Airway epithelial cell (primary cell): ENCODE measurements around the gene TRIM10. TPM values are rescaled to one million over a fixed set of nuclear protein-coding genes. Genes with fewer than 3 reads are reported as not detected.

Experiments used
- total RNA-seq: library from RNA; depleted of rRNA; stranded (reverse); fragments of >200 nt; gene quantifications from 2 replicates; pipeline ENCODE4 v1.2.3, GENCODE V29; 2015

TRIM10 gene
- not detected in 2 replicates for total RNA-seq

GRCh38 chr6:30160785-30161531, at the start of gene TRIM10:
TSS of gene TRIM10 (minus strand) at chr6:30161211. CDS start at chr6:30160858, 353 bp downstream.

GRCh38 chr6:30163090-30163917, 2.3 kb upstream of the TRIM10 start, which contains the start of gene TRIM15:
TSS of gene TRIM15 (plus strand) at chr6:30163546. CDS start at chr6:30163685, 139 bp downstream.

GRCh38 chr6:30135757-30136156, 25.3 kb downstream of the TRIM10 start, which contains the start of gene TRIM40:
TSS of gene TRIM40 (plus strand) at chr6:30136140. CDS start at chr6:30137037, 897 bp downstream.

GRCh38 chr6:30113003-30113759, 47.8 kb downstream of the TRIM10 start, which contains the start of gene TRIM31:
TSS of gene TRIM31 (minus strand) at chr6:30113090. CDS start at chr6:30112805, 285 bp downstream.

Other genes with a start within 250 kb of the TRIM10 start
- gene HLA-A, start 218.7 kb downstream of the TRIM10 start, total RNA-seq, result 174 and 178 TPM in 2 replicates
- gene POLR1H, start 99.9 kb downstream of the TRIM10 start, total RNA-seq, result 34.3 and 54.7 TPM in 2 replicates
- gene PPP1R11, start 94.0 kb downstream of the TRIM10 start, total RNA-seq, result 36.7 and 39.9 TPM in 2 replicates
- gene RNF39, start 85.4 kb downstream of the TRIM10 start, total RNA-seq, result 3.3 and 4.9 TPM in 2 replicates
- 0.05 TPM in 1 of 2 replicates, not detected in the other for gene TRIM31, start 48.1 kb downstream of the TRIM10 start, total RNA-seq
- not detected in 2 replicates for gene TRIM40, start 25.1 kb downstream of the TRIM10 start, total RNA-seq
- not detected in 2 replicates for gene TRIM15, start 2.3 kb upstream of the TRIM10 start, total RNA-seq
- gene TRIM26, start 52.2 kb upstream of the TRIM10 start, total RNA-seq, result 47.3 and 59.0 TPM in 2 replicates
- gene TRIM39, start 165.7 kb upstream of the TRIM10 start, total RNA-seq, result 11.7 and 12.5 TPM in 2 replicates
- gene RPP21, start 183.9 kb upstream of the TRIM10 start, total RNA-seq, result 97.3 and 106 TPM in 2 replicates